Thymus (tissue), 11 donors: ENCODE data around the gene SLC39A1. TPM values are rescaled to one million over a fixed set of nuclear protein-coding genes. Genes with fewer than 3 reads are reported as not detected.
"Not testable (repeated sequence)": the region's sequence is repeated elsewhere in the genome, so short reads cannot be mapped to it uniquely, and the experiment has no call there.

Experiments
- DNase-seq, 9 donors: peaks; one replicate each; pipeline ENCODE4 v3.0.0-alpha.2; 2013; ENCODE audit warnings: low spot score in 9 of 9, low read depth in 6 of 9, missing footprints in 1 of 9
- H3K27ac ChIP-seq, 2 donors: one replicate each; pipeline ENCODE4 v1.5.1; 2013; ENCODE audit warnings: control low read depth in 1 of 2, low read depth in 1 of 2, low read length in 1 of 2, mild to moderate bottlenecking in 1 of 2, moderate library complexity in 1 of 2
- H3K27me3 ChIP-seq, 2 donors: one replicate each; pipeline ENCODE4 v1.5.1; 2013; ENCODE audit warnings: low read length in 1 of 2; ENCODE audit not compliant: control insufficient read depth in 2 of 2, insufficient read depth in 1 of 2
- H3K36me3 ChIP-seq, 2 donors: one replicate each; pipeline ENCODE4 v1.5.1; 2013; ENCODE audit warnings: low read length in 1 of 2, mild to moderate bottlenecking in 1 of 2, moderate library complexity in 1 of 2; ENCODE audit not compliant: control insufficient read depth in 2 of 2, insufficient read depth in 2 of 2
- H3K4me1 ChIP-seq, 2 donors: one replicate each; pipeline ENCODE4 v1.5.1; 2013; ENCODE audit warnings: low read length in 2 of 2; ENCODE audit not compliant: control insufficient read depth in 2 of 2, insufficient read depth in 2 of 2
- H3K4me3 ChIP-seq, 2 donors: one replicate each; pipeline ENCODE4 v1.5.1; 2013; ENCODE audit warnings: low read length in 2 of 2, control low read depth in 1 of 2, mild to moderate bottlenecking in 1 of 2
- H3K9me3 ChIP-seq, 2 donors: one replicate each; pipeline ENCODE4 v1.5.1; 2013; ENCODE audit warnings: low read length in 1 of 2, mild to moderate bottlenecking in 1 of 2; ENCODE audit not compliant: control insufficient read depth in 2 of 2, insufficient read depth in 1 of 2
- WGBS: extraction: QIAGEN DNeasy Blood & Tissue Kit; methylation state at CpG from one replicate; pipeline ENCODE4 v1.1.7; 2013; 5-methylcytosine and 5-hydroxymethylcytosine counted together
- polyA plus RNA-seq: library from polyadenylated mRNA; stranded (reverse); fragments of 200-250 nt; gene quantifications from one replicate; pipeline ENCODE4 v1.2.3, GENCODE V29; 2013
- total RNA-seq: library from RNA; stranded (reverse); fragments of 120-200 nt; gene quantifications from one replicate; pipeline ENCODE4 v1.2.4, GENCODE V29; 2013
- donor health status: healthy.

The SLC39A1 gene
- total and polyA plus RNA-seq, 2 donors = 33.8 to 44.9 TPM

- not testable (repeated sequence) for H3K36me3 ChIP-seq, H3K4me3 ChIP-seq, H3K27ac ChIP-seq, DNase-seq, H3K9me3 ChIP-seq
- Histone ChIP-seq H3K4me1 (peaks cover 9 to 22% of the 10 kb centered on the region in 2 donors), H3K27me3 (peaks cover 2 to 13% of the 10 kb centered on the region in 2 donors)
- 96% methylated on average over 2 of the region's 2 CpGs for WGBS
These were observed 18.4 kb upstream of the SLC39A1 start for GRCh38 chr1:153981735-153982134.

GRCh38 chr1:153979091-153979490 lies 15.8 kb upstream of the SLC39A1 start:
- Histone ChIP-seq H3K4me1 (peaks cover 6 to 21% of the 10 kb centered on the region in 2 donors), H3K36me3 (peaks cover 17 to 18% of the 10 kb centered on the region in 2 donors)
- 97% methylated on average over 12 of the region's 12 CpGs for WGBS
- not testable (repeated sequence) for H3K27ac ChIP-seq, DNase-seq, H3K4me3 ChIP-seq, H3K9me3 ChIP-seq, H3K27me3 ChIP-seq

DNA sequence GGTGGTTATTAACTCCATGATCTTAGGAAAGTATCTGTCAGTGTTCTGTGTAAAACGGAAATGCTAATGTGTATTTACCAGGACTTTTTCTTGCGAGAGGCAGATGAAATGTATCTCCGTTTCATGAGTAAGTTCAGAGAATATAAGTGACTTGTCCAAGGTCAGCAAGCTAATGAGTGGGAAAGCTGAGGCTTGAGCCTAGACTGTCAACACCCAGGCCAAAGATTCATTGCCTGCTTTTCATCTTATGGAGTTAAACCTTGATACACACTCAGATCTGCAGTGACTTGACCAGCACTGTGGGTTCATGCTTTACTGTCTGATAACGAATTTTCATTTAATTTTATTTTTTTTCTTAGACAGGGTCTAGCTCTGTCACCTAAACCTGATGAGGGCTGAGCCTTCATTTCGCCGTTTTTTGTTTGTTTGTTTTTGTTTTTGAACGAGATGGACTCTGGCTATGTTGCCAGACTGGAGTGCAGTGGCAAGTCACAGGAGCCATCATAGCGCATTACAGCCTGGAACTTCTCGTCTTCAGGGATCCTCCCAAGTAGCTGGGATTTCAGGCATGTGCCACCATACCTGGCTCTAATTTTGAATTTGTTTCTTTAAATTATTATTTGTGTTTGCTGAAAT lies 15.1 kb upstream of the SLC39A1 start:
- H3K27me3 ChIP-seq = no peaks in the 10 kb centered on the region
- H3K4me3 ChIP-seq = peak overlapping the region; percentile 93 to 98
- WGBS = 86% methylated on average over 9 of the region's 9 CpGs
- H3K4me1 ChIP-seq = peaks cover 6 to 21% of the 10 kb centered on the region in 2 donors
- H3K27ac ChIP-seq = peak overlapping the region in 1 of 2 donors; percentile 80
- no peaks in the 10 kb centered on the region for H3K9me3 ChIP-seq
- H3K36me3 ChIP-seq = peaks cover 24 to 25% of the 10 kb centered on the region in 2 donors
- no peak for DNase-seq

- Histone ChIP-seq H3K4me3 (peak within 1 kb of the TSS; percentile 93 to 98), H3K9me3 (peaks cover 0 to 1% of the 10 kb centered on the region in 2 donors), H3K36me3 (peaks cover 32 to 33% of the 10 kb centered on the region in 2 donors), H3K4me1 (peaks cover 6 to 21% of the 10 kb centered on the region in 2 donors), H3K27me3 (no peaks in the 10 kb centered on the region), H3K27ac (peak within 1 kb of the TSS; percentile 80 to 92)
- whole genome bisulfite sequencing = under 1% methylated on average over 75 of the region's 75 CpGs
- peak in 7 of 9 donors; percentile 63 to 92 (median 84) for DNase-seq
These were observed 14.2 kb upstream of the SLC39A1 start, which contains the start of gene JTB for GRCh38 chr1:153977250-153978240. Gene JTB, minus strand, starts transcription at chr1:153977674. Its CDS starts 422 bp downstream, at chr1:153977252.

DNA sequence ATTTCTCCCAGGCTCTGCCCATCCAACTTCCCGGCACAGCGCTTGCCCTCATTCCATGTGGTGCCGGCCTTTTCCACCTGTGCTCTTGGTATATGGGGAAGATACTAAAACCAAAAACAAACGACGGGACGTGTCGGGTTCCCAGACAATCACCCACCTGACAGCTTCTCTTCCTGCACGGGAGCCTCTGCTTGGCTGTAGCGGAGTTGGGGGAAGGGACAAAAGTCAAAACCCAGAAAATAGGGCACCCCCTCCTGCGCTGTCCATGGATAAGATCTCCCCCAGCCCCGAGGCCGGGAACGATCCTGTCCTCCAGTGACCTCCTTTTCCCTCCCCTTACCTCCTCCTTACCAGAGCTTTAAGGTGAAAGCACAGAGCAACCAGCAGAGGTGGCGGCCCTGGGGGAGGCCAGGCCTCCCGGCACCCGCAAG lies 13.5 kb upstream of the SLC39A1 start:
- H3K4me3 ChIP-seq = peak overlapping the region; percentile 93 to 98
- WGBS = 2% methylated on average over 16 of the region's 16 CpGs
- H3K9me3 ChIP-seq = peaks cover 0 to 1% of the 10 kb centered on the region in 2 donors
- H3K4me1 ChIP-seq = peaks cover 6 to 24% of the 10 kb centered on the region in 2 donors
- DNase-seq = no peak
- H3K36me3 ChIP-seq = peaks cover 35 to 36% of the 10 kb centered on the region in 2 donors
- H3K27me3 ChIP-seq = no peaks in the 10 kb centered on the region
- H3K27ac ChIP-seq = peak overlapping the region; percentile 77 to 92

GRCh38 chr1:153973525-153973924 lies 10.2 kb upstream of the SLC39A1 start:
- H3K27ac ChIP-seq = no peak overlapping the region
- DNase-seq = no peak
- H3K27me3 ChIP-seq = no peaks in the 10 kb centered on the region
- H3K9me3 ChIP-seq = peaks cover 0 to 1% of the 10 kb centered on the region in 2 donors
- no peak overlapping the region for H3K4me3 ChIP-seq
- H3K4me1 ChIP-seq = peaks cover 10 to 30% of the 10 kb centered on the region in 2 donors
- WGBS = 97% methylated on average over 7 of the region's 7 CpGs
- H3K36me3 ChIP-seq = peaks cover 35 to 36% of the 10 kb centered on the region in 2 donors

GRCh38 chr1:153973071-153973470 lies 9.7 kb upstream of the SLC39A1 start:
- H3K27ac ChIP-seq = no peak overlapping the region
- H3K27me3 ChIP-seq = no peaks in the 10 kb centered on the region
- DNase-seq = no peak
- H3K4me3 ChIP-seq = no peak overlapping the region
- peaks cover 11 to 31% of the 10 kb centered on the region in 2 donors for H3K4me1 ChIP-seq
- 100% methylated on average over 3 of the region's 3 CpGs for WGBS
- peaks cover 35 to 36% of the 10 kb centered on the region in 2 donors for H3K36me3 ChIP-seq
- peaks cover 0 to 1% of the 10 kb centered on the region in 2 donors for H3K9me3 ChIP-seq

- Histone ChIP-seq H3K36me3 (peaks cover 28 to 29% of the 10 kb centered on the region in 2 donors), H3K4me3 (no peak overlapping the region), H3K9me3 (peaks cover 0 to 1% of the 10 kb centered on the region in 2 donors), H3K27ac (no peak overlapping the region), H3K27me3 (no peaks in the 10 kb centered on the region), H3K4me1 (peaks cover 18 to 31% of the 10 kb centered on the region in 2 donors)
- no peak for DNase-seq
- 98% methylated on average over 2 of the region's 2 CpGs for WGBS
These were observed 7.0 kb upstream of the SLC39A1 start for GRCh38 chr1:153970346-153970745.
